ENCODE results near the gene MED28.
A peak's percentile ranks its signal among the peaks of the same experiment; 100 is the strongest.
"Not testable (repeated sequence)": the region's sequence is repeated elsewhere in the genome, so short reads cannot be mapped to it uniquely, and the experiment has no call there.

Gene MED28, protein sequence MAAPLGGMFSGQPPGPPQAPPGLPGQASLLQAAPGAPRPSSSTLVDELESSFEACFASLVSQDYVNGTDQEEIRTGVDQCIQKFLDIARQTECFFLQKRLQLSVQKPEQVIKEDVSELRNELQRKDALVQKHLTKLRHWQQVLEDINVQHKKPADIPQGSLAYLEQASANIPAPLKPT

DNA sequence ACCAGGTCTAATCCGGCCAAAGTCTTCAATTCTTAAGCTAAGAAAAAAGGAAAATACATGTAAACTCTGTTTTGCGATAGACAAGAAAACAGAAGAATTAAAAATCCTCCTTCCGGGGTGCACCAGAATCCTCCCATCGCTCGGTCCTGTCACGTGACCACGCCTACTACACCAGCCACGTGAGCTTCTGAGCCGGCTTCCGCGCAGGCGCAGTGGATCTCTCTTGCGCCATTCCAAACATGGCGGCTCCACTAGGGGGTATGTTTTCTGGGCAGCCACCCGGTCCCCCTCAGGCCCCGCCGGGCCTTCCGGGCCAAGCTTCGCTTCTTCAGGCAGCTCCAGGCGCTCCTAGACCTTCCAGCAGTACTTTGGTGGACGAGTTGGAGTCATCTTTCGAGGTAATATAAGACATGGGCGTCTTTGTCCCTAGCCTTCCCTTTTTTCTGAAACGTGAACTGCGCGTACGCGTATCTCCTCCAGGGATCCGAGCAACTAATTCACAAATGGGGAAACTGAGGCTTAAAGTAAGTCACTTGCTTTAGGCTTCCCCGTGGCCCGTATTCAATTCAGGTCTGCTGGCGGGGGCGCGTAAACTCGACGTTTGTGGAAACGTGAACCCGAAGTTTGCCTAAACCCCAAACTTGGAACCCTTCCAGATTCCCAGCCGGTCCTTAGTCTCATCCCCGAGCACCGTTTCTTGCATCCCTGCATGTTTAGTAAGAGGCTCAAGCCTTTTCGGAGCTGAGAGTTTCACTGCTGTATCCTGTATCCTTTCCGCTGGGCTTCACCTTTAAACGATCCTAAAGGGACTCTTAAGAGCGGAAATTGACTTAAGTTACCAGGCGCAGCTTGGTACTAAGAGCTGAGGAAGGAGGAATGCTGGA, at the start of gene MED28:
MED28 (plus strand) TSS at position 226 of the 884 bp plus-strand sequence; CDS start at position 240, 14 bp downstream.
- DNase-seq: peak; percentile 97

DNA sequence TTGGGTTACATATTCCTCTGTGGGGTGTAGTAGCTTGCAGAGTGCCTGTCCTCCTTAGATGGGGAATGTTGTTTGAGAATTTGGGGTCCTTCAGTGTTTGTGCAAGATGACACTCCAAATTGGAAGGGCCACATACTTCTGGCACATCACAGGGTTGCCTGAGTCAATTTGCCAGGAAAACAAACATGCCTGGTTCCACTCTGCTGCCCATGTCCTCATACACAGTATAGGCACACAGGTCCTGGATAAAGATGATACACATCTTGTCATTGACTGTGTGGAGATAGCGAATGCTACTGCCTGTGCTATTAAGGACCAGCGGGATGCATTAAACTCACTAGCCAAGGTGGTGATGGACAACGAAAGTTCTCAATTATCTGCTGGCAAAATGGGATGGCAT, 48.6 kb upstream of the MED28 start:
- no peak for DNase-seq

DNA sequence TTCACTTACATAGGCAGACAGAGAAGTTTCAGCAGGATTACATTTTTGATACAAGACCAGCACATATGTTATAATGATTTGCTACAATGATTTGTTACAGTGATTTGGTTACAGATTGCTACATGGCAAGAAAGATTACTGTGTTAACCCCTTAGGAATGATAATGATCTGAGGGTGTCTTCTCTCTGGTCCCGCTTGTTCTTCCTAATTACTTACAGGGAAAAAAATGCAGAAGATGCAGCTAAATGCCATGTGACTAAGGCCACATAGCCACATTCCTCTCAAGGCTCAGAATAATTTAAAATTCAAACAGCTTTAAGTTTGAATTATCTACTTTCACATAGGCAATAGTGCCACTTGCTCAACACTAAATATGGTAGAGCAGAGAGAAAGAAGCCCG, 47.2 kb upstream of the MED28 start:
- DNase-seq: no peak

DNA sequence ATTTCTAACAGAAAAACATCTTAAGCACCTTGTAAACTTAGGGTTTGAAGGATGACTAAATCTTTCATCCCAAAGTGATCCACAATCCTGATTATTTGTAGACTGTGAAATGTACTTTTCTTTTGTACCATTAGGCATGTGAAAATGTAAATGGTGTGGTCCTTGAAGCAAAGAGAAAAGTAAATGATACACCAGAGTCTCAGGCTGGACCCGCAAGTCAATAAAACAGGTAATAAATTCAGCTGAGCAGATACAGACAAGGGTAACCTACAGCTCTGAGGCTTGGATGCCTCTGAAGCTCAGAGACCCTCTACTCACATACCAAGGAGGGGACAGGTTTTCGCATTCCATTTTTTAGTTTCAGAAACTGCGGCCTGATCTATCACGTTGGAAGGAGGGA, 40.2 kb upstream of the MED28 start:
- DNase-seq: no peak

DNA sequence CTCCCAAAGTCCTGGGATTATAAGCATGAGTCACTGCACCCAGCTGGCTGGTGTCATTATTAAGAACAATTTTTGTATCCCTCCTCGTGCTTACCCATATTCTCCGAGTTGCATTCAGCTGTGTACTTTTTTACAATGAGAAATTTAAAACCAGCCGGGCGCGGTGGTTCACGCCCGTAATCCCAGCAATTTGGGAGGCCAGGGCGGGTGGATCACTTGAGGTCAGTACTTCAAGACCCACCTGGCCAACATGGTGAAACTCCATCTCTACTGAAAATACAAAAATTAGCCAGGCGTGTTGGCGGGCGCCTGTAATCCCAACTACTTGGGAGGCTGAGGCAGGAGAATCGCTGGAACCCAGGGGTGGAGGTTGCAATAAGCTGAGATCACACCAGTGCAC, 39.3 kb upstream of the MED28 start:
- not testable (repeated sequence) for DNase-seq

DNA sequence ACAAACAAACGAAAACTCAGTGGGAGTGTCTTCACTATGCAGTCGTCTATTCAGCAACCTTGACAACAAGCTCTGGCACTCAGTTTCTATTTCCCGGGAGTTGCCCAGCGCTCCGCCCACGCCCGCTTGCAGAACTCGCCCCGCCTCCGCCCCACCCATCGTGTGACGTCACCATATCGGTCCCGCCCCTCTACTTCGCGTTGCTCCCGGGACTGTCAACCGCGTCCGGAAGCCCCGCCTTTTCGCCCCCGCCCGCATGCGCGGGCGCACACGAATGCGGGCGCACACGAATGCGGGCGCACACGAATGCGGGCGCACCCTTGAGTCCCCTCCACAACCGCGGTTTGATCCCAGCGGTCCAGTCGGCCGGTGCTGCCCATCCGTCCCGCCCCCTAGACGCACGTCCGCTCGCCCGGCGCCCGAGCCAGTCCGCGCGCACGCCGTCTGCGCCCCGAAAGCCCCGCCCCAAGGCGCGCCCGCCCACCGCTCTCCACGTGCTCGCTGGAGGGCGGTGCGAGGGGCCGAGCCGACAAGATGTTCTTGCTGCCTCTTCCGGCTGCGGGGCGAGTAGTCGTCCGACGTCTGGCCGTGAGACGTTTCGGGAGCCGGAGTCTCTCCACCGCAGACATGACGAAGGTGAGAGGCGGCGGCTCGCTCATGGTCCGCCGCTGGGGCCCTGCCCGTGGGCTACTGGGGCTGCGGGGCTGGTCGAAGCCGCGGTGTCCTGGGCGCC, 37.3 kb upstream of the MED28 start, which contains the start of gene LAP3:
LAP3 (plus strand) TSS at position 267 of the 733 bp plus-strand sequence; CDS start at position 535, 268 bp downstream.
- DNase-seq: peak; percentile 93

DNA sequence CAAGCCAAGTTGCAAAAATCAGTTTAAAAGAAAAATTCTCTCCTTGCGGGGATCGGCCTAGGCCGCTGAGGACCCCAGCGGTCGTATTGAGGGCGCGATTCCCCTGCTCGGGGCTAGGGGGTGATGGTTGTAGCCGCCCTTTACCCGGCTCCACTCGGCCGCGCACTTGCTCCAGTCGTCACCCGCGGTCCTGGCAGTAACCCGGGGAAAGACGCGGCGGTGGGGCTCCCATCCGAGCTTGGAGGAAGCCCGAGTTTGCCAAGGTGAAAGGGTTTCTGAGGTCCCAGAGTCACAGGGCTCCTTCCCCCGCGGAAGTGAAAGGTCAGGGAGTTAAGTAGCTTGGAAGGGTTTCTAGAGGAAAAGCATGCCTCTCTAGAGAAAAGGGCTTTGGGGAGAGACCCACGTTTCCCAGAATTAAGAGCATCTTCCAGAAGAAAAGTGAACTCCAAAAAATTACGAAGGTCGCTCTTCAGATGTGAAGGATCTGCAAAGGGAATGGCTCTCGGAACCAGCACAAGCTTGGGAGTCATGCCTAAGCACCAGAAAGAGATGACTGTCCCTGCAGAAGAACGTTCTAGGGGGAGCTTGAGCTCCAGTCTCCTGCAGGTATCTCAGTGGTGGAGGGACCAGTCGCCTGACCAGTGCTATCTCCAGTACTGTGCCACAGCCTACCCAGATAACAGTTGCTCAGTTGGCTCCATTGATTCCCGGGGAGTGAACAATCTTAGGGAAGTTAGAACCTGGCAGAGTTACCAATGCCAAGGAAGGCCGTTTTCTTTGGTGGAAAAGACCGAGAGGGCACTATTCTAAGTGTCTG, 36.6 kb upstream of the MED28 start:
- peak; percentile 69 for DNase-seq

DNA sequence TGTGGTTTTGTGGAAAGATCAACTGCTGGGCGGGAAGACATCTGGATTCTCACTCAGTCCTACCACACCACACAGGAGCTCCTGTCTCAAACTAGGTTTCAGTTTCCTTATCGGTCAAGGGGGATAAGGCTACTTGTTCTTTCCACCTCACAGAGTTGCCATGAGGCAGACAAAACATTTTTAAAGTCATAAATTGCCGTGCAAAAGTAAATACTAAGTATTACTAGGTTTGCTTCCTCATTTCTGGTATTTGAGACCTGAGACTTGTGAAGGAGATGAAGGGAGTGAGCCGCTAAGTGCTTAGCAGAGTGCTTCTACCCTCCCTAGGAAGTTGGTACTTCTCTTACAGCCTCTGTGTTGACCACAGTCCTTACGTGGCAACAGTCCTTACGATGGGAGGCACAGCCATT, 36.0 kb upstream of the MED28 start:
- peak; percentile 65 for DNase-seq

DNA sequence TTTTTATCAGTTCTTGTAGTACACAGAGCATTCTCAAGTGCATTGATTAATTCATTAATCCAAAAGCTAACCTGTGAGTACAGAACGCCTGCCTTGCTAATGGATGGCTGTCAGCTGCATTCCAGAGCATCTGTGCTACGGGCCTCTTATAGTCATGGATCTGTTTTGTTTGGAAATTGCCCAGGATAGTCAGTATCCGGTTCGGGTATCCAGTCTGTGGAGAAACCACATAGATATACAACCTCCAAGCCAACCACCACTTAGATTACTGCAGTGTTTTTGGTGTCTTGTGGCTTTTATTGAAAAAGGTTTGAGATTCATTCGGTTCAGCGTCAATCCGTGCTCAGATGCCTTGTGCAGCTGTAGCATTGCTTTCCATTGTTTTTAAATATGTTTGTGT, 33.5 kb upstream of the MED28 start:
- no peak for DNase-seq

DNA sequence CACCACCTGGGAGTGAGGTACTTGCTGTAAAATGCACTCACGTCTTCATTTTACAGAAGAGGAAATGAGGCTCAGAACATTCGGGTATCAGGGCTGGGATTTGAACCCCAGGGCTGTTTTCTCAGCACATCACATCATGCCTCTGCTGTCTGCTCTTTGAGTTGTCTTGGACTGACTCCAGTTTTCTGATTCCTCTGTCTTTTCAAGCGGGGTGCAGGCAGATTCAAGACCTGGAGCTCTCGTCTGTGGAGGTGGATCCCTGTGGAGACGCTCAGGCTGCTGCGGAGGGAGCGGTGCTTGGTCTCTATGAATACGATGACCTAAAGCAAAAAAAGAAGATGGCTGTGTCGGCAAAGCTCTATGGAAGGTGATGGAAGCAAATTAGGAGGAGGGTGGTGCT, 31.2 kb upstream of the MED28 start:
- no peak for DNase-seq

DNA sequence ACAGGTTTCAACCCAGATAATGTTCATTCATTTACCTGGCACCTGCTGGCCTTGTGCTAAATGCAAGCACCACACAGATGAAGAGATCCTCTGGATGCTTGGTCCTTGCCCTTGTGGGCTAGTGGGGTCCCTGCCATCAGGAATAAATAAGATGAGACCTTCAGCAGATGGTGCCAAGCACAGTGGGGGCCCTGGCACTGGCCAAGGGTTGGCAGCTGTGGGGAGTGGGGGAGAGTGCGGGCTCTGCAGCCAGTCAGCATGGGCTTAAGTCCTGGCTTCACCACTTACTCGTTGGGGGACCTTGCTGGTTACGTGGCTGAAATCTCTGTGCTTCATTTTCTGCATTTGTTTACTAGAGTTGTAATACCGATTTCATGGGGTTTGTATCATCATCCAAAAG, 30.5 kb upstream of the MED28 start:
- no peak for DNase-seq

DNA sequence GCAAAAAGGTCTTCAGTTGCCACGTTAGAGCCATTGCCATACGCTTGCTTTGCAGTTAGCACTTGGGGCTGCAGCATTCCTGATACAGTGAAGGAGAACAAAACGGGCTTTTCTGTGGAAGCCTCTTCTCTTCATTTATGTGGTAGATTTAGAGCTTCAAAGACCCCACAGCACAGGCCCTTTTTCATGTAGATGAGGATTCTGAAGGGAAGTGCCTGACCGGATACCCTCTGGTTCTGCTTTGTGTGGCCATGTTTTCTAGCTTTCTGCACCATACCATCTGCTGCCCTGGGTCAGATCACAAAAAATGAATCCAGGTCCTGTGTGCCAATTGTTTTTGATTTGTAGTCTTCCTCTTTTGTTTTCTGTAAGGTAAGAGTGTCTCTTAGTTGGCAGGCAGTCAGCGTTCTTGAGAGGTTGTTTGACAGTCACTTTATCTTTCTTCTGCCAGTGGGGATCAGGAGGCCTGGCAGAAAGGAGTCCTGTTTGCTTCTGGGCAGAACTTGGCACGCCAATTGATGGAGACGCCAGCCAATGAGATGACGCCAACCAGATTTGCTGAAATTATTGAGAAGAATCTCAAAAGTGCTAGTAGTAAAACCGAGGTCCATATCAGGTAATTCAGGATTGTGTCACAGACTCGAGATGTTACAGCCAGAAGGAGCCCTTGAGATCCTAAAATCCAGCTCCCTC, 29.8 kb upstream of the MED28 start:
- DNase-seq: no peak

DNA sequence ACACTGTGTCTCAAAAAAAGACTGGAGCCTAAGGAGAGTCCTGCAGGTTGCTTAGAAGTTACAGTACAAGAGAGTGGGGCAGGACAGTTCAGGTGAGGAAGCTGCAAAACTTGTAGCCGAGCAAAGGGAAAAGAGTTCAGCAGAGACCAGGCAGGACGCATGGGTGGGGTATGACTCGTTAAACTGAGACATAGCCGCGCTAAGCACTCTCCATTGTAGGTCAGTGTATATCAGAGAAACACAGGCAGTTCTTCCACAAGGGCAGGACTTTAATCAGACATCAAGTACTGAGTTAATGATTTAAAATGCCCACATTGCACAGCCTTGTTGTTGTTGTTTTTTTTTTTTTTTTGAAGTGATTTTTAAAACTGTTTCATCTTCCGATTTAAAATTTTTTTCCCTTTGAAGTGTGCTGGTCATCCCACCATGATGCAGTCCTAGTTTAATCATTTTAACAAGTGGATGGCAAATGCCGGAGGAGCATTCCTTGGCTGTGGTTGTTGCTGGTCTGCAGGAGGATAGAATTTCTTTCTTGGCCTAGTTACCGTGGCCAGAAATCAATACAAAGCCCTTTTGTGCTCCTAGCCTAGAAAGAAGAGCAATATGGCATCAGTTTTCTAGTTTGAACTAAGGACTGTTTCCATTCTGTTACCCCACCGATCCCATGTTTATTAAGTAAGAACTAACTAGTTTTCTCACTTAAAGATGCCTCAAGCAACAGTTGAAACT, 27.2 kb upstream of the MED28 start:
- no peak for DNase-seq

DNA sequence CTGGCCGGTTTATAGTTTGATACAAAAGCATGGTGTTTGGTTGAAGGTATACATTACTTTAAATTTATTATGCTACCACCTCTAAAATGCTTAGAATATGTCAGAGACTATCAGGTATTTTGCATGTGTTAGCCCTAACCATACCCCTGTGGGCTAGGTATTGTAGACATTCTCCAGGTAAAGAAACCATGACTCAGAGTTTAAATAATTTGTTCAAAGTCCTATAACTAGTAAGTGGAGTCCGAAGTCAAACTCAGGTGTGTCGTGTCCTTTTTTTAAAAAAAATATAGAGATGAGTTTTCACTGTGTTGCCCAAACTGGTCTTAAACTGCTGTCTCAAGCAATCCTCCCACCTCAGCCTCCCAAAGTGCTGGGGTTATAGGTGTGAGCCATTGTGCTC, 25.1 kb upstream of the MED28 start:
- DNase-seq: no peak

DNA sequence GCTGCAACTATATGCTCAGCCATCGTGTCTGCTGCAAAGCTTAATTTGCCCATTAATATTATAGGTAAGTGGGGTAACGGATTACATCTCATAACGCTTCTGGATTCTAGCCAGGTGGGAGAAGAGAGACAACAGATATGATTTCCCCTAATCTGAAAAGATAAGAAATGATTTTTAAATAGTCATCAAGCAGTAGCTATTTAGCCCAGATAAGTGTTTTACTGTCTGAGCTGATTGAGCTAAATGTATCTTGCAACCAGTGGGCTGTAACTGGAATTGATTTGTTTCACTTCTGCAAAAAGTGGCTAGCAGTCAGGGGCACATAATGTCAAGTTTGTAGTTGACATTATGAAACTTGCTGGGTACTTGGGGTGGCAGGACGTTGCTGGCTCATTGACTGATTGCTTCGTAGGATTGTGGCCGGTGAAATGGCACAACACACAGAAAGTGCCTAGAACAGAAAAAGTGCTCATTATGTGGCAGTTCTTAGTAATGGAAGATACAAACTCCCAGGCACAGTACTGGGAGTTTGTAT, 18.9 kb upstream of the MED28 start:
- DNase-seq: no peak

DNA sequence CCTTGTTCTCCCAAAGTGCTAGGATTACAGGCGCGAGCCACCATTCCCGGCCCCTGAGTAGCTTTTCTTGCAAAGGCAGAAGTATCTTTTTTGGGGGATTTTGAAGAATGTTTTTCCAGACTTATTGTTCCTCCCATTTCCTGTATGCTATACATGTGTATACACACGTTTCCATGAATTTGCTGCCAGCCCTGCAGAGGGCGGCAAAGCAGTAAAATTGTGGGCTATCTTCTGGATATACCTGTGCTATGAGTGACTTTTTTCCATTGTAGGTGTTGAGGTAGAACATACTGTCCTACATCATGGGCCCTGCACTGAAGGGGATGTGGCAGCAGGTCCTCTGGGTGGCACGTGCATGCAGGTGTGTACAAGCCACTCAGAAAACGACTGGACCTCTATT, 16.9 kb upstream of the MED28 start:
- DNase-seq: peak; percentile 28

DNA sequence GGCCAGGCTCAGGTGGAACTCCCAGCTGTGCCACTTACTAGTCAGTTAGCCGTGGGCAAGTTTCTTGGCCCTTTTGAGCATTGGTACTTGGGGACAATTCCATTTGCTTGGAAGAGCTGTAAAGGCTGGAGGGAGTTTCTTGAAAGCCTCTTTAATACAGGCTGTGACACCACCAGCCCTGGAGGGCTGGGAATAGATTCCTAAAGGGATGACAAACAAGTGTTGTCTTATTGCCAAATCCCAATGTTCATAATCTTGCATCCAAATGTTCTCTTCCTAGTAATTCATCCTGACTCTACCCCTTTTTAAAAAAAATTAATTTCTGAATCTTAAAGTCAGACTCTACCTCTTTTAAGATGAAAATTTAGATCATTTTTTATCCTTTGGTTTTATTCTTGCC, 14.6 kb upstream of the MED28 start:
- no peak for DNase-seq

DNA sequence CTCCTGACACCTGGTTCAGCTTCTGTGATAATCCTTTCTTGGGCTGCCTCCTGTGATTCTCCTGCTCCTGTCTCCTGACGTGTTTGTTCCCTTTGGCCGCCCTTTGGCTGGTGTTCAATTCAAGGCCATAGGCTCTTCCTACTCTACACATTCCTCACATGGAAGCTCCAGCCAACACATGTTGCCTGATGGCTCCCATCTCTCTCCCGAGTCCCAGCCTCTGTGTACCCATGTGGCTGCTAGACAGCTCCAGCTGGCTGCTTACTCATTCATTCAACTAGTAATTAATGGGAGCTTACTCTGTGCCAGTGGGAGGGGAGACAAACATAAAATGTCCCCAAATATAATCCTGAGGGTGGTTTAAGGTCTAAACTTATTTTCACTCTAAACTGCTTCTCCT, 9.2 kb upstream of the MED28 start:
- DNase-seq: no peak

DNA sequence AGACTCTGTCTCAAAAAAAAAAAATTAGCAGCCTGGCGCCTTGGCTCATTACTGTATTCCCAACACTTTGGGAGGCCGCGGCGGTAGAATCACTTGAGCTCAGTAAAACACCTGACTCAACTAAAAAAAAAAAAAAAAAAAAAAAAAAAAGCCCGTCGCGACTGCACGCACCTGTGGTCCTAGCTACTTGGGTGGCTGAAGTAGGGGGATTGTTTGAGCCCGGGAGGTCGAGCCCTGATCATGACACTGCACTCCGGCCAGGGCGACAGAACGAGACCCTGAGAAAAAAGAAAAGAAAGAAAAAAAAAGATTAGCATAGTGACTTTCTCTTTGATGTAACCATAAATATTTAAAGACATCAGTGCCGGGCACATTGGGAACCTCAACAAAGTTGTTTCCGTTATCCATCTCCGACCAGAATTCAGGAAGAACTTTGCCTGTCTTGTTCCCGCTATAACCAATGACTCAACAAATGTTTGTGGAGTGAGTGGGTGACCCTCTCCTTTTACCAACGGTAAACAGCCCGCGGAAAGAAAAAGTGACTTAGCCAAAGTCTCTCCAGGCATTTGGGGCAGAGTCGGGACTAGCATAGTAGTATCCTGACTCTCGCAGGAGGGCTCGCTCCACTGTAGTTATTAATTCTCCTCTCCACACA, 553 bp upstream of the MED28 start:
- DNase-seq: no peak

DNA sequence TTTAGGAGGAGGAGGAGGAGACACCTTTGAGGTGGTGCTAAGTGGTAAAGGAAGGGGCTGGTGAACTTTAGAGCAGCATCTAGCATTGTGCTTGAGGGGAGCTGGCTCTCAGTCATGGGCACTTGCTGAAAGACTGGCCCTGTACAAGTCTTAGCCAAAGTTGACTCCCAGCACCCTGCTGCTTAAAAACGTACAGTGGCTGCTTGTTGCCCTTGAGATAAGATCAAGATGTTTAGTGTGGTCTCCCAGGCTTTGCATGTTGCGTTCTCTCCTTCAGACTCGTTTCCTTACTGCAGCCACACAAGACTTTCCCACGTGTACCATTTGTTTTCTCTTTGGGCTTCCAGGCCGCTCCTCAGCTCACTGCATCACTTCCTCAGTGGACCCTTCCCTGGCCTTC, 1.8 kb downstream of the MED28 start:
- DNase-seq: peak; percentile 43

DNA sequence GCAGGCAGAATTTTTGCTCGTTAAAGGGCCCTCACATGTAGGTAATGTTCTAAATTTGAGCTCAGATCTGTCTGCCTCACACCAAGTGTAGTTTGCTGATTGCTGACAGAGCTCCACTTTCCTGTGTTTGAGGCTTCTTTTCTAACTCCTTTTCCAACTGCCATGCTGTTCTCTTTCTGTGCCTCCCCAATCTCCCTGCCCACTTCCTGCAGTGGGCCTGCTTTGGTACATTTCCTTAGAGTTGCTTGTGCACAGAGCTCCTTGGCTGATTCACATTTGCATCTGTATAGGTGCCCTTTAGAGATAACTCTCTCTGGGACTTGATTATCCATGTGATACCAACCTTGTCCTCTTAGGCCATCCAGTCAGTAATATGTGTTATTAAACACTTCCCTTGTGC, 4.5 kb downstream of the MED28 start:
- peak; percentile 20 for DNase-seq

All from hematopoietic multipotent progenitor cell treated with erythropoietin and hydrocortisone succinate and interleukin-3 and kit ligand, for 8 days (in vitro differentiated cells).